Right lobe of liver (tissue), 4 donors: ENCODE data around the gene ZNF74.
"Not testable (repeated sequence)": the region's sequence is repeated elsewhere in the genome, so short reads cannot be mapped to it uniquely, and the experiment has no call there.

Experiments
- POLR2A ChIP-seq: fragments of 450-650 bp; IDR thresholded peaks from one replicate; pipeline ENCODE4 v1.6.1; 2017; ENCODE audit warnings: antibody characterized with exemption, mild to moderate bottlenecking
- TF ChIP-seq, protein P1 (sequence below), 4 donors: fragments of 200-600 bp in 3 of 4; fragments of 450-650 bp in 1 of 4; IDR thresholded peaks; one replicate each; pipeline versions ENCODE4 v1.5.1 to v1.8.0; 2016 to 2022; ENCODE audit warnings: antibody characterized with exemption in 4 of 4, mild to moderate bottlenecking in 2 of 4
- donor health status: DM: no; HTN: no; CAD: no.
- donor health status: DM: no; HTN: no; CAD: no.
- donor health status: DM: no; HTN: yes; CAD: no.

DNA sequence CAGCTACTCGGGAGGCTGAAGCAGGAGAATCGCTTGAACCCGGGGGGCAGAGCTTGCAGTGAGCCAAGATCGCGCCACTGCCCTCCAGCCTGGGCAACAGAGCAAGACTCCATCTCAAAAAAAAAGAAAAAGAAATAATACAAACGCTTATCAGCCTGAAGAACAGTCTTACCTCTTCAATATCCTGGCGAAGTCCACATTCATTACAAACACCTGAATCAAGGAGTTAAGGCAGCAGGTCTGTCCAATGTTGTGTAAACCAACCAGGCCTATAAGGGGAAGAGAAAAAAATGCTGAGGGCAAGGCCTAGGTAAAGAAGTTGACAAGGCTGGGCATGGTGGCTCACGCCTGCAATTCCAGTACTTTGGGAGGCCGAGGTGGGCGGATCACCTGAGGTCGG is 17.0 kb upstream of the ZNF74 start:
- not testable (repeated sequence) for TF ChIP-seq POLR2A
- TF ChIP-seq, protein P1, sequence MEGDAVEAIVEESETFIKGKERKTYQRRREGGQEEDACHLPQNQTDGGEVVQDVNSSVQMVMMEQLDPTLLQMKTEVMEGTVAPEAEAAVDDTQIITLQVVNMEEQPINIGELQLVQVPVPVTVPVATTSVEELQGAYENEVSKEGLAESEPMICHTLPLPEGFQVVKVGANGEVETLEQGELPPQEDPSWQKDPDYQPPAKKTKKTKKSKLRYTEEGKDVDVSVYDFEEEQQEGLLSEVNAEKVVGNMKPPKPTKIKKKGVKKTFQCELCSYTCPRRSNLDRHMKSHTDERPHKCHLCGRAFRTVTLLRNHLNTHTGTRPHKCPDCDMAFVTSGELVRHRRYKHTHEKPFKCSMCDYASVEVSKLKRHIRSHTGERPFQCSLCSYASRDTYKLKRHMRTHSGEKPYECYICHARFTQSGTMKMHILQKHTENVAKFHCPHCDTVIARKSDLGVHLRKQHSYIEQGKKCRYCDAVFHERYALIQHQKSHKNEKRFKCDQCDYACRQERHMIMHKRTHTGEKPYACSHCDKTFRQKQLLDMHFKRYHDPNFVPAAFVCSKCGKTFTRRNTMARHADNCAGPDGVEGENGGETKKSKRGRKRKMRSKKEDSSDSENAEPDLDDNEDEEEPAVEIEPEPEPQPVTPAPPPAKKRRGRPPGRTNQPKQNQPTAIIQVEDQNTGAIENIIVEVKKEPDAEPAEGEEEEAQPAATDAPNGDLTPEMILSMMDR (IDR thresholded peaks at IDR 0.05): not testable (repeated sequence)
